ENCODE measurements around the gene ZNF205. TPM values are rescaled to one million over a fixed set of nuclear protein-coding genes. Genes with fewer than 3 reads are reported as not detected.

Gene ZNF205
- total and polyA plus RNA-seq, 2 of the 8 experiments (the other 6 are each of a cell fraction or from before 2014, with no cell fraction given) = 19.1 to 19.9 TPM

DNA sequence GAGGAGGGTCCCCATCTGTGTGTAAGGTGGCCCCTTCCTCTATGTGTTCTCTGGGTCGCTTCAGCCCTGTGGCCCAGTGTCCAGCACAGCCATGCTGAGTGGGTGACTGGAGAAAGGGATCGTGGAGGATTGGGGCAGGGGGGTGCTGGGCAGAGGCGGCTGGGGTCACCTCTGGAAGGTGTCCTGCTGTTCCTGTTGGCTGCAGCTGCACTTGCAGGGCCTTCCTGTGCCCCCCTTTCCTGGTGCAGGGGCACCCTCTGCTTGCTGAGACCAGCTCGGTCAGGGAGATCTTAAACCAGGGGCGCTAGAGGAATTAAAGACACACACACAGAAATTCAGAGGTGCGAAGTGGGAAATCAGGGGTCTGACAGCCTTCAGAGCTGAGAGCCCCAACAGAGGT lies 35.8 kb upstream of the ZNF205 start:
- Histone ChIP-seq H4K20me1 (replicated peaks in 1 of 2; ENCODE audit: control insufficient read depth in 1 of 2, insufficient read depth in 2 of 2, low read length in 2 of 2) (peaks cover 0 to 4% of the 10 kb centered on the region in 2 experiments), H3K56ac (replicated peaks; ENCODE audit: insufficient read length, low read depth, low read length) (no peak overlapping the region), H3K27ac (ENCODE audit: low read depth, low read length) (no peak overlapping the region), H3K4me2 (ENCODE audit: insufficient read depth in 1 of 2, low read depth in 2 of 2, low read length in 2 of 2) (no peak overlapping the region), H3K4me1 (replicated peaks in 1 of 4; ENCODE audit: control insufficient read depth in 3 of 4, insufficient read depth in 4 of 4, low read length in 3 of 4) (no peaks in the 10 kb centered on the region; a peak in 2 of 7 replicates), H2BK12ac (ENCODE audit: low read depth, low read length) (no peak overlapping the region), H2BK5ac (ENCODE audit: low read depth, low read length) (no peak overlapping the region), H3K79me2 (ENCODE audit: control insufficient read depth in 1 of 2, insufficient read depth in 2 of 2, low read length in 2 of 2) (no peaks in the 10 kb centered on the region), H2BK20ac (ENCODE audit: low read length) (no peak overlapping the region), H3K36me3 (ENCODE audit: control insufficient read depth in 2 of 4, insufficient read depth in 4 of 4, low read length in 3 of 4) (no peaks in the 10 kb centered on the region), H3K27me3 (replicated peaks in 1 of 4; ENCODE audit: control insufficient read depth in 3 of 4, extremely low read depth in 1 of 4, insufficient read depth in 3 of 4, low read length in 3 of 4) (no peaks in the 10 kb centered on the region; a peak in 1 of 7 replicates), H3K18ac (ENCODE audit: extremely low read depth, low read length) (no peak overlapping the region), H3K9me3 (ENCODE audit: insufficient read depth in 2 of 2, low read depth in 1 of 2, low read length in 1 of 2) (no peaks in the 10 kb centered on the region), H3K23me2 (ENCODE audit: low read depth, low read length) (no peaks in the 10 kb centered on the region), H4K8ac (ENCODE audit: extremely low read depth, insufficient read depth, low read length) (no peak overlapping the region), H3K4ac (replicated peaks; ENCODE audit: insufficient read length, low read depth, low read length) (no peak overlapping the region), H4K91ac (replicated peaks; ENCODE audit: insufficient read length, low read length) (no peak overlapping the region), H2BK120ac (replicated peaks; ENCODE audit: low read depth, low read length) (no peak overlapping the region), H3K23ac (ENCODE audit: insufficient read length) (no peak overlapping the region), H3K9ac (replicated peaks in 1 of 4; ENCODE audit: extremely low read depth in 1 of 4, low read depth in 3 of 4, low read length in 3 of 4) (no peak overlapping the region), H3K79me1 (ENCODE audit: low read depth, low read length) (no peaks in the 10 kb centered on the region), H2BK15ac (ENCODE audit: low read length) (no peak overlapping the region), H3K4me3 (ENCODE audit: extremely low read depth in 1 of 4, insufficient read depth in 2 of 4, low read depth in 3 of 4, low read length in 4 of 4) (no peak overlapping the region), H4K5ac (ENCODE audit: insufficient read length, low read depth, low read length) (no peak overlapping the region), H2AFZ (ENCODE audit: low read length) (no peak overlapping the region), H2AK5ac (ENCODE audit: low read depth, low read length) (no peak overlapping the region), H3K14ac (ENCODE audit: insufficient read length) (no peak overlapping the region)
- no peak for FAIRE-seq
- DNase-seq (ENCODE audit: low read depth in 1 of 2, low spot score in 2 of 2) = no peak
- WGBS, 2 experiments (ENCODE audit: extremely low coverage in 1 of 2, insufficient coverage in 1 of 2, insufficient read length in 1 of 2, insufficient replicate concordance in 2 of 2, low coverage in 1 of 2, low lambda C conversion rate in 2 of 2, missing lambda C conversion rate in 1 of 2) = 59% methylated on average over 6 of the region's 6 CpGs; no CpG with 5 or more reads in 1 of the 2 experiments
- TF ChIP-seq FOSL1 (IDR thresholded peaks at IDR 0.05; ENCODE audit: insufficient read depth, low read depth, low read length) (no peak), NANOG (IDR thresholded peaks at IDR 0.05; ENCODE audit: insufficient read depth, low read depth, low read length, poor library complexity, severe bottlenecking) (no peak)
- ChIA-PET POLR2A (ENCODE audit: partially characterized antibody) (interaction anchor here (0.9 to 6.6 kb wide), 8 partner anchors 11 to 70 kb away, joined by 3 to 86 read pairs (median 8); partner anchors contain the start of genes IL32 and ZSCAN10), CTCF (ENCODE audit: partially characterized antibody) (interaction anchor here (0.9 to 4.4 kb wide), 15 partner anchors 10 to 98 kb away, joined by 3 to 22 read pairs (median 5); partner anchors contain the start of gene IL32)

Measured in H1 (cell line).